ENCODE results near the gene TAF4B.

GRCh38 chr18:26394047-26394654 is 167.9 kb downstream of the TAF4B start:
- no peak for TF ChIP-seq CTCF (IDR thresholded peaks at IDR 0.05)
- TF ChIP-seq POLR2A (IDR thresholded peaks at IDR 0.05), result no peak
- no peak for TF ChIP-seq EP300 (IDR thresholded peaks at IDR 0.05)

Measured in ovary (tissue), 3 donors.